ENCODE measurements around the gene KDM5C.
"Not testable (repeated sequence)": the region's sequence is repeated elsewhere in the genome, so short reads cannot be mapped to it uniquely, and the experiment has no call there.

KDM5C gene

GRCh38 chrX:53188763-53189162 is 36.2 kb downstream of the KDM5C start:
- no peak for DNase-seq

GRCh38 chrX:53186351-53186750 is 38.7 kb downstream of the KDM5C start:
- DNase-seq, result no peak

DNA sequence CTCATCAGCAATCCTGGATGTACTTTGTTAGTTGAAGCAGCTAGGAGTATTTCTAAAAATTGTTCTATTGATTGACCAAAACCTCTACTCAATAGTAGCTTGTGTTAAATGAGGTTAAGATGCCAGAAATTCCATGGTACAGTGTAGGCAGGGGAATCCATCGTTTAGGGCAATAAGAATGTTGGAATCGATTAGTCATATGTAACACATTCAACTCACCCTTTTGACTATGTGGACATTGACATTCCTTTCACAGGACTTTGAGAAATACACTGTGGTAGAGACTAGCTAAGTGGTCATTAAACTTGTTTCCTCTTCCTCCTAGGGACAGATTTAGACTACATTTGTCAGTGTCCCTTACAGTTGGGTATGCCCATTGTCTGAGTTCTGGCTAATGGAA is 40.2 kb downstream of the KDM5C start:
- no peak for DNase-seq

DNA sequence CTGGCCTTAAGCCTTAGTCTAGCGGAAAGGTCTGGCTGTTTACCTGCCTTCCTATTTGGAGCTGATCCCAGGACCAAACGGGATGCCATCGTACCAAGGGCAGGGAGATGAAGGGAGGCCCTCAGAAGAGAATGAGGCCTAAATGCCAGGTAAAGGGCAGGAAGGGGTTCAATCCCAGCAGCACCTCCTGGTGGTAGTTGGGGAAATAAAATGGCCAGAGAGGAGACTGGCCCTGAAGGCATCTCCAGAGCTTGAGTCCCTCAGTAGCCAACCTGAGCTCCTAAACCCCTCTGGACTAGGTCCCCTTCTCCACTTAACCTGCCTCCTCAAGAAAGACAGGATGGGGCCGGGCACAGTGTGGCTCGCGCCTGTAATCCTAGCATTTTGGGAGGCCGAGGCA is 53.7 kb downstream of the KDM5C start:
- no peak for DNase-seq

DNA sequence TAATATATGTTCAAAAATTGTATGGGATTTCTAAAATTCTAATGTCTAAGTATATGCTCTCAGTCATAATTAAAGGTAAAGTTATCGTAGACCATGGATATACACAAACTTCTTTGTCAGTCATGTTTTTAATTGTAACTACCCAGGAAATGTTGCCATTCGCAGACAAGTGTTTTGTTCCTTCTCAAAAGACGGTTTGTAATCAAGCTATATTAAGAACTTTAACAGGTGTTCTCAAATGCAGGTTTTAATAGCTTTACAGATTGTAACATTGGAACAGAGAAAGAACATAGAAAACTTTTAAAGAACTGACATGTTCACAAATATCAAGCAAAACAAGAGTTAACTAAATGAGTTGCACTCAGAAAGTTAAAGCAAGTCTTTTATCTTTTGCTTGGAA is 58.9 kb downstream of the KDM5C start:
- DNase-seq, result no peak

- not testable (repeated sequence) for DNase-seq
These were observed 60.4 kb downstream of the KDM5C start for GRCh38 chrX:53164566-53164965.

- DNase-seq, result peak in 1 of 3 experiments; percentile 15
These were observed 61.6 kb downstream of the KDM5C start for GRCh38 chrX:53163436-53163835.

GRCh38 chrX:53160297-53160983 is 64.6 kb downstream of the KDM5C start:
- DNase-seq, result no peak

DNA sequence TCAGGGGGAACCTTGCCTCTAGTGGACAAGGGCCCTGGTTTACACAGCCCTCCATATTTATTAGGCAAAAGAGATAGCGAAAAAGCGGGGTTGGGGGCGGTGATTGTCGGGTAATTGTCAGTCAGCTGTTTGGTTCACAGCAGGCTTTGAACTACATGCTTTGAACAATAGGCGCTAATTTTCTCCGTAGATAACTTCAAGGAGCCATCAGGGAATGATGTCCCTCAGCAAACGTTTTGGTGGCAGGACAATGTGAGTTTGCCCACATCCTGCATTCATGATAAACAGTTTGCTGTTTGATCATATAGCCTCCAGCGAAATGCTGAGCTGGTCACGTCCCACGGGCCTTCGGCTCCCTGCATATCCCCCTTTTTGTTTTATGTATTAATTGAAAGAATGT is 65.8 kb downstream of the KDM5C start:
- DNase-seq, result peak in 1 of 3 experiments; percentile 30

- DNase-seq, result no peak
These were observed 68.8 kb downstream of the KDM5C start for GRCh38 chrX:53156207-53156596.

DNA sequence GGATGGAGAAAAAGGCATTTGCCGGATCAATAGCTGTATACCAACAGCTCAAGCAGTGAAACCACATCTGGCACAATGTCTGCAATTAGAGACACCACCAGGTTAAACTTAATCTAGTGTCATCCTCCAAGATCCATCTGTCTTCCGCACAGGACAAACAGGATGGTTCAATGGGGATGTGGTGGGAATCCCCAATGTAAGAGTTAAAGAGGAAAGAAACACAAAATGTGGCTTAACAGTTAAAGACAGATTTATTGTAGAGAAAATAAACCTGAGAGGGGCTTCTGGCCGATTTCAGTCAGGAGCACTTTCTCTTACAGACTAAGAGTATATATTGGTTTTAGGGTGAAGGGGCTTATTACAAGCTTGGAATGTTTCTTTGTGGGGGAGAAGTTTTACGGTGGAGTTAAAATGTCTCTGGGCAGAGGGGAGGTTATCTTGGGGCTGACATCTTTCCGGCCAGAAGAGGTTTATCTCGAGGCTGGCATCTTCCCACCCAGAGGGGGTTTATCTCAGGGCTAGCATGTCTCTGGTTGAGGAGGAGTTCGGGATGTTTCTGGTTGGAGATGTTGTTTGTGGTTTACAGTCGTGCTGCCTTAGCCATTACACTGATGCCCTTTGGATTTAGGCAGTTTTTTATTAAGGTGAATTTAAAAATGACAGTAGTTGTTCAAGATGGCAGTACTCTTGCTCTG is 69.3 kb downstream of the KDM5C start:
- DNase-seq, result no peak

DNA sequence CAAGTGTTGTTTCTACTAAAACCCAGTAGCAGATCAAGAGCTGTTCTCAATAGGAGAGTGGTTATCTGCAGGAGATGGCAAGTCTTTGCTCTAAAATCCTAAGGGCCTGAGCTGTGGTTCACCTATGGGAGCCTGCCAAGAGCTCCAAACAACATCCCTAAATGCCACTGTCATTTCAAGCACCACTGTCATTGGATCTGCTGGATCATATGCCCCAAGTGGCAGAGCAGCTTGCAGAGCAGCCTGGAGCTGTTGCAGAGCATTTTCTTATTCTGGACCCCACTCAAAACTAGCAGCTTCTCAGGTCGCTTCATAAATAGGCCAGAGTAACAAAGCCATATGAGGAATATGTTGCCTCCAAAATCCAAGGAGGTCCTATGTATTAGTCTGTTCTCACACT is 71.4 kb downstream of the KDM5C start:
- no peak for DNase-seq
